MG63 (cell line): ENCODE data around the gene ADARB2. TPM values are rescaled to one million over a fixed set of nuclear protein-coding genes. Genes with fewer than 3 reads are reported as not detected.

Source experiments
- DNase-seq: peaks from one replicate; pipeline ENCODE4 v3.0.0-alpha.2; 2020
- H3K27me3 ChIP-seq: fragments of 250-450 bp; sonication (Bioruptor Pico); 2 replicates; pipeline ENCODE4 v1.5.1; 2020; ENCODE audit warnings: mild to moderate bottlenecking, moderate library complexity
- H3K36me3 ChIP-seq: fragments of 250-450 bp; sonication (Bioruptor Pico); 2 replicates; pipeline ENCODE4 v1.5.1; 2020; ENCODE audit warnings: mild to moderate bottlenecking, moderate library complexity
- H3K4me3 ChIP-seq: fragments of 250-450 bp; sonication (Bioruptor Pico); 2 replicates; pipeline ENCODE4 v1.5.1; 2020; ENCODE audit warnings: mild to moderate bottlenecking, moderate library complexity
- H3K9me3 ChIP-seq: fragments of 250-450 bp; sonication (Bioruptor Pico); 2 replicates; pipeline ENCODE4 v1.5.1; 2020; ENCODE audit warnings: mild to moderate bottlenecking, moderate library complexity
- total RNA-seq: library from RNA; depleted of rRNA; stranded (reverse); fragments of >200 nt; shearing (Covaris generic); gene quantifications from 2 replicates; pipeline ENCODE4 v1.2.3, GENCODE V29; 2014; ENCODE audit warnings: low replicate concordance

Gene ADARB2
- total RNA-seq, 1 experiment from 2014 or later = not detected

GRCh38 chr10:1589257-1589656 lies 148.1 kb downstream of the ADARB2 start:
- no peaks in the 10 kb centered on the region for H3K9me3 ChIP-seq
- DNase-seq = no peak
- no peaks in the 10 kb centered on the region; the same call in 1 of the 2 replicates for H3K27me3 ChIP-seq
- H3K4me3 ChIP-seq = no peak overlapping the region
- no peaks in the 10 kb centered on the region for H3K36me3 ChIP-seq

GRCh38 chr10:1582739-1583138 lies 154.6 kb downstream of the ADARB2 start:
- Histone ChIP-seq H3K36me3 (no peaks in the 10 kb centered on the region), H3K9me3 (no peaks in the 10 kb centered on the region), H3K27me3 (peaks cover 4% of the 10 kb centered on the region), H3K4me3 (no peak overlapping the region)
- DNase-seq = no peak

- Histone ChIP-seq H3K27me3 (peaks cover 7% of the 10 kb centered on the region; the same call in 1 of the 2 replicates), H3K4me3 (no peak overlapping the region), H3K36me3 (no peaks in the 10 kb centered on the region), H3K9me3 (no peaks in the 10 kb centered on the region)
- DNase-seq = no peak
Measured at GRCh38 chr10:1581189-1581588, 156.1 kb downstream of the ADARB2 start.

GRCh38 chr10:1579671-1580070 lies 157.7 kb downstream of the ADARB2 start:
- Histone ChIP-seq H3K36me3 (no peaks in the 10 kb centered on the region), H3K9me3 (no peaks in the 10 kb centered on the region), H3K4me3 (no peak overlapping the region), H3K27me3 (peaks cover 10% of the 10 kb centered on the region; the same call in 1 of the 2 replicates)
- DNase-seq = no peak

- peaks cover 15% of the 10 kb centered on the region; the same call in 1 of the 2 replicates for H3K27me3 ChIP-seq
- no peaks in the 10 kb centered on the region for H3K36me3 ChIP-seq
- H3K4me3 ChIP-seq = no peak overlapping the region
- no peak for DNase-seq
- no peaks in the 10 kb centered on the region for H3K9me3 ChIP-seq
Measured at GRCh38 chr10:1579141-1579491, 158.2 kb downstream of the ADARB2 start.

GRCh38 chr10:1578392-1579140 lies 158.8 kb downstream of the ADARB2 start:
- Histone ChIP-seq H3K36me3 (no peaks in the 10 kb centered on the region), H3K9me3 (no peaks in the 10 kb centered on the region), H3K27me3 (peaks cover 21% of the 10 kb centered on the region), H3K4me3 (no peak overlapping the region)
- DNase-seq = no peak

- no peak for DNase-seq
- H3K36me3 ChIP-seq = no peaks in the 10 kb centered on the region
- H3K9me3 ChIP-seq = no peaks in the 10 kb centered on the region
- no peak overlapping the region for H3K4me3 ChIP-seq
- H3K27me3 ChIP-seq = peaks cover 21% of the 10 kb centered on the region
Measured at GRCh38 chr10:1577945-1578344, 159.4 kb downstream of the ADARB2 start.

GRCh38 chr10:1577373-1577770 lies 160.0 kb downstream of the ADARB2 start:
- Histone ChIP-seq H3K27me3 (peaks cover 21% of the 10 kb centered on the region), H3K36me3 (no peaks in the 10 kb centered on the region), H3K9me3 (no peaks in the 10 kb centered on the region), H3K4me3 (no peak overlapping the region)
- DNase-seq = no peak

- Histone ChIP-seq H3K27me3 (peaks cover 21% of the 10 kb centered on the region), H3K4me3 (no peak overlapping the region), H3K9me3 (no peaks in the 10 kb centered on the region), H3K36me3 (no peaks in the 10 kb centered on the region)
- DNase-seq = no peak
Measured at GRCh38 chr10:1576467-1577372, 160.6 kb downstream of the ADARB2 start.

GRCh38 chr10:1575481-1576244 lies 161.7 kb downstream of the ADARB2 start:
- Histone ChIP-seq H3K4me3 (no peak overlapping the region), H3K27me3 (peaks cover 21% of the 10 kb centered on the region), H3K9me3 (no peaks in the 10 kb centered on the region), H3K36me3 (no peaks in the 10 kb centered on the region)
- DNase-seq = no peak

- Histone ChIP-seq H3K27me3 (peaks cover 21% of the 10 kb centered on the region), H3K36me3 (no peaks in the 10 kb centered on the region), H3K9me3 (no peaks in the 10 kb centered on the region), H3K4me3 (no peak overlapping the region)
- DNase-seq = no peak
Measured at GRCh38 chr10:1574719-1575118, 162.6 kb downstream of the ADARB2 start.

GRCh38 chr10:1573981-1574380 lies 163.3 kb downstream of the ADARB2 start:
- DNase-seq = no peak
- peaks cover 21% of the 10 kb centered on the region for H3K27me3 ChIP-seq
- no peaks in the 10 kb centered on the region for H3K9me3 ChIP-seq
- no peak overlapping the region for H3K4me3 ChIP-seq
- H3K36me3 ChIP-seq = no peaks in the 10 kb centered on the region

GRCh38 chr10:1573334-1573969 lies 163.9 kb downstream of the ADARB2 start:
- Histone ChIP-seq H3K9me3 (no peaks in the 10 kb centered on the region), H3K36me3 (no peaks in the 10 kb centered on the region), H3K27me3 (peaks cover 21% of the 10 kb centered on the region), H3K4me3 (no peak overlapping the region)
- no peak for DNase-seq

GRCh38 chr10:1572519-1573333 lies 164.6 kb downstream of the ADARB2 start:
- no peak for DNase-seq

GRCh38 chr10:1571587-1572237 lies 165.6 kb downstream of the ADARB2 start:
- no peak for DNase-seq
- H3K36me3 ChIP-seq = no peaks in the 10 kb centered on the region
- H3K9me3 ChIP-seq = no peaks in the 10 kb centered on the region
- no peak overlapping the region for H3K4me3 ChIP-seq
- peaks cover 16% of the 10 kb centered on the region for H3K27me3 ChIP-seq

More at GRCh38 chr10:1572519-1573333, 164.6 kb downstream of the ADARB2 start:
- no peaks in the 10 kb centered on the region for H3K36me3 ChIP-seq
- H3K27me3 ChIP-seq = peaks cover 18% of the 10 kb centered on the region
- H3K4me3 ChIP-seq = no peak overlapping the region
- no peaks in the 10 kb centered on the region for H3K9me3 ChIP-seq
